Measurements from ENCODE around the gene PCNT.
"Not testable (repeated sequence)": the region's sequence is repeated elsewhere in the genome, so short reads cannot be mapped to it uniquely, and the experiment has no call there.

PCNT gene

DNA sequence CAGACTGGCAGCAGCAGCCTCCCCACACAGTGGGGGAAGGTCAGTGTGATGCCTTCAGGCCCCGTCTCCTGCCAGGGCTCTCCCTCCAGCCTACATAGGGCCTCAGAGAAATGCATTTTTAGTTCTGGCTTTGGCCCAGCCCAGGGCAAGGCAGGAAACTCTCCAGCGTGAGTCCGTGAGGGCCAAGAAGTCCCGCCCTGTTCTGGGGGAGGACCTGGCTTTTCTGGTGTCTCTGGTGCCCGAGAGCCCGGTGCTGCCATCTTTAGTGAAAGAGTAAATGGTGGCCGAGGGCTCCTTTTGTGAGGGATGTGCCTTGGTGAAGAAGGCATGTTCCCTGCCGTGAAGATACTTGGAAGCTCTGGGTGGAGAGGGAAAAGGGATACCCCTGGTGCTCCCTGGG is 120.0 kb downstream of the PCNT start:
- no peak for DNase-seq (ENCODE audit: low read depth, low spot score)

GRCh38 chr21:46448108-46448507 is 124.2 kb downstream of the PCNT start:
- no peak for DNase-seq (ENCODE audit: low read depth, low spot score)

- not testable (repeated sequence) for DNase-seq (ENCODE audit: low read depth, low spot score)
Observed at GRCh38 chr21:46448855-46449254, 124.9 kb downstream of the PCNT start.

- DNase-seq (ENCODE audit: low read depth, low spot score) = no peak
Observed at GRCh38 chr21:46452710-46453109, 128.8 kb downstream of the PCNT start.

- no peak for DNase-seq (ENCODE audit: low read depth, low spot score)
Observed at GRCh38 chr21:46454142-46454541, 130.2 kb downstream of the PCNT start.

DNA sequence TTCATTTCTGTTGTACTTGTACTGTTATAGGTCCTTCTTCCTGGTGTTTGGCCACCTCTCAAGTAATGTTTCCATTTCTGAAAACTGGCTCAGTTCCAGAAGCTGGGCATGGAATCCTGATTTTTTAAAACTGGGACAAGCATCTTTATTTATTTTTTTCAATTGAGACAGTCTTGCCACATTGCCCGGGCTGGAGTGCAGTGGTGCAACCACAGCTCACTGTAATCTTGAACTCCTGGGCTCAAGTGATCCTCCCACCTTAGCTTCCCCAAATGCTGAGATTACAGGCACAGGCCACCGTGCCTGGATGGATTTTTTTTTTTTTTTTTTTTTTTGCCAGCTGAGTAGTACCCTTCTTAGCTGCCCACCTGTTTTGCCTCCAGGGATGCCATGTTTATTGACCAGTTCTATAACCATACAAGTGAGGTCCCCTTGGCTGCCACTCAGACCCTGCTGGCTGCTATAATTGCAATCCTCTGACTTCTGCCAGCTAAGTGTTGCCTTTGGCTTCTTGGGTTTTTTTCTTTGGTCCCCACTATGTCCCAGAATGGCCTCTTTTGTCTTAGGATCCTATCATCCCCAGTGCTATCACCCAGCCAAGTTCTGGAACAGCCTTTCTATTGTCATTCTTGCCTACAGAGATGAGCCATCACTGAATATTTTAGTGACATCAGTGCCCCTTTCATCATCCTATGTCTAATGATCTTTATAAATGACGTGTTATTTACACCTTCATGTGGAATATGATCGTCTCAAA is 130.9 kb downstream of the PCNT start:
- no peak for DNase-seq (ENCODE audit: low read depth, low spot score)

DNA sequence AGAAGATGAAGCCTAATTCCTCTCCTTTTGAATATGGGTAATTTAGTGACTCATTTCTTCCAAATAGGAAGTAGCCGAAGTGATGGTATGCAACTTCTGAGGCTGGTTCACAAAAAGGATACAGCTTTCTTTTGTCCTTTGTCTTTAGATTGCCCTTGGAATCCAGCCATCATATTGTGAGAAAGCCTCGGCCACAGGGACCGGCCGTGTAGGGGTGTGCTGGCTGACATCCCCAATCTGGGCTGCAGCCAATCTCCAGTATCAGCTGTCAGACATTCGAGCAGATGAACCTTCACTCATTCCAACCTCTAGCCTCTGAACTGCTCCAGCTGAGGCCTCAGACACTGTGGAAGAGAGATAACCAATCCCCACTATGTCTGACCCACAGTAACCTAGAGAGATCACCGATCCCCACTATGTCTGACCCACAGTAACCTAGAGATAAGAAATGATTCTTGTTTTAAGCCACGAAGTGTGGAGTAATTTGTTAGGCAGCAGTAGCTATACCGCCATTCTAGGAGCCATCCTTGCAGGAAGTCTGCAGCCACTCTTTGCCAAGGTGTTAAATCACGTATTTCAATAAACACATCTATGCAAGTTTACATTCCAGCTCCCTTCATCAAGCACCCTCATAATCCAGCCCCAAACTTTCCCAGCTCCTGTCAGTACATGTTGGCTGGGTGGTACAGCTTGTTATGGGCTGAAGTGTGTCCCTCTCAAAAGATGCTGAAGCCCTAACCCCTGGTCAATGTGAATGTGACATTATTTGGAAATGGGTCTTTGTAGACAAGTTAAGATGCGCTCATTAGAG is 131.8 kb downstream of the PCNT start:
- no peak for DNase-seq (ENCODE audit: low read depth, low spot score)

GRCh38 chr21:46456750-46457149 is 132.8 kb downstream of the PCNT start:
- no peak for DNase-seq (ENCODE audit: low read depth, low spot score)

- no peak for DNase-seq (ENCODE audit: low read depth, low spot score)
Observed at GRCh38 chr21:46457801-46458314, 133.9 kb downstream of the PCNT start.

DNA sequence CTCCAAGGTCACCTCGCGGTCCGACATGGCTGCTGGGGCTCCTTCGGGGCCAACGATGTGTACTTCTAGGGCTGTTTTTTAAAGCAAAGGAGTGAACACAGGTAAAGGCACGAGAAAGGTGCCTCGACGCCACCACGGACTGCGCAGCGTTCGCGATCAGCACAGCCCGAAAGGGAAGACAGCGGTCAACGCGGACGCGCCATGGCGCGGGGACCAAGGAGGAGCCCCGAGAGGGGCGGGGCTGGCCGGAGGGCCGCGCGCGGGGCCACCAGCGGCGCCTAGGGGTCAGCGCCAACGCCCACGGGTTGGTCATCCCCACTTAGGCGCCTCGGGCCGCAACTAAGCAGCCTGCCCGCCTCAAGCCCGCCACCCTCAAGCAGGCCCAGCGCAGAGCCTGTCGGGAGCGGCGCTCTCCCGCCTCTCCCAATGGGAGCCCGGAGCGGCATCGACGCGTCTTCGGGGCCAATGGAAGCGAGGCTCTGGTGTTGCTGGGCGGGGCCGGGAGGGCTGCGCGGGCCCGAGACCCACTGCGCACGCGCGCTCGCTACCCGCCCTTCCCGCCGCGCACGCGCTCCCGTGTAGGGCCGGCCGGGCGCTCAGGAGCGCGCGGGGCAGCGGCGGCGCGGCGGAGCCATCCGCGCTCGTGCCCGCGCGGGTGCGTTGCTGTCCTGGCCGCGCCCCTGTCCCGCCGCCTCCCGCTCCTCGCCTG is 134.5 kb downstream of the PCNT start, which contains the start of gene DIP2A:
TSS of gene DIP2A (plus strand) at position 577 of the 709 bp plus-strand sequence. CDS start 241 bp downstream, outside the sequence.
- DNase-seq (ENCODE audit: low read depth, low spot score) = peak; percentile 88

- no peak for DNase-seq (ENCODE audit: low read depth, low spot score)
Observed at GRCh38 chr21:46459024-46459355, 135.0 kb downstream of the PCNT start.

GRCh38 chr21:46459356-46460112 is 135.6 kb downstream of the PCNT start:
- DNase-seq (ENCODE audit: low read depth, low spot score) = no peak

- no peak for DNase-seq (ENCODE audit: low read depth, low spot score)
Observed at GRCh38 chr21:46461909-46462308, 138.0 kb downstream of the PCNT start.

GRCh38 chr21:46465153-46465552 is 141.2 kb downstream of the PCNT start:
- DNase-seq (ENCODE audit: low read depth, low spot score) = not testable (repeated sequence)

DNA sequence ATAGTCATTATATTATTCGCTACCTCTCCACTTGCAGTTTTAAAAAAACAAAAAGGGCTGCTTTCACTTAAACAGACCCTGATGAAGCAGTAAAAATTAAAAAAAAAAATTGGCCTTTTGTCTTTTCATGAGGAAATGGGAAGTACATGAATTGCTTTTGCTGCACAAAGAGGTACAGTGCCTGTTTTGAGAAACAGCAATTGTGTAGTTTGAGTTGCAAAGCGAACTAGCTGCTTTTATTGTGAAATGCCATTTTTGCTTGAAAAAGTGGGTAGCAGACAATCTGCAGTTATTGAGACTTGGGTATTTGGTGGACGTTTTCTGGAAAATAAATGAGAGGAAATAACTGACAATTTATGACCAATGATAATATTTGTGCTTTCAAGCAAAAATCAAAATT is 141.7 kb downstream of the PCNT start:
- no peak for DNase-seq (ENCODE audit: low read depth, low spot score)

- no peak for DNase-seq (ENCODE audit: low read depth, low spot score)
Observed at GRCh38 chr21:46468108-46468774, 144.3 kb downstream of the PCNT start.

DNA sequence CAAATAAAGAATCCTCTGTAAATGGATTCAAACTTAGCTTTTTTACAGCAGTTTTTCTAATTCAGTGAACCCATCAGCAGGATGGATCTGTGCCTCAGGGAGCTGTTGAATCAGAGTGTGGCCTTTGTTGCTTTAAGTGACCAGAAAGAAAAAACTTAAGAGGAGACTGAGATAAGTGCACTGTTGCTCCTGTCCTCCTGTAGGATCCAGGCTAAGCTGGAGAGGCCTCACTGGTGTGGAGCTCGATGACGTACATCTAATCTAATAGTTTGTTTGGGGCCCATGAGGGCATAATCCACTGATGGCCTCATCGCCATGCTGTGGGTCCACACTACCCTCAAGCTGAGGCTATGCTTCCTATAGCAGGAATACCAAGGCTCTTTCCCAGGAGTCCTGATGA is 145.3 kb downstream of the PCNT start:
- DNase-seq (ENCODE audit: low read depth, low spot score) = no peak

GRCh38 chr21:46471514-46471913 is 147.6 kb downstream of the PCNT start:
- no peak for DNase-seq (ENCODE audit: low read depth, low spot score)

- DNase-seq (ENCODE audit: low read depth, low spot score) = no peak
Observed at GRCh38 chr21:46472246-46472645, 148.3 kb downstream of the PCNT start.

GRCh38 chr21:46474382-46474781 is 150.4 kb downstream of the PCNT start:
- DNase-seq (ENCODE audit: low read depth, low spot score) = no peak

GRCh38 chr21:46475296-46475695 is 151.3 kb downstream of the PCNT start:
- DNase-seq (ENCODE audit: low read depth, low spot score) = no peak

Data from iPS DF 19.7 (cell line).